HFF-Myc (cell line): ENCODE results near the gene CISH.

Experiments
- DNase-seq: peaks from one replicate; pipeline ENCODE4 v3.0.0-alpha.2; 2011; ENCODE audit warnings: low read depth; ENCODE audit errors: extremely low read depth
- H3K4me3 ChIP-seq: replicated peaks from 2 replicates; pipeline ENCODE4 v1.5.1; 2011; ENCODE audit warnings: low read depth, mild to moderate bottlenecking, control low read depth, low read length
- TF ChIP-seq, protein P1 (sequence below): IDR thresholded peaks from 2 replicates; pipeline ENCODE4 v1.5.1; 2012; ENCODE audit warnings: mild to moderate bottlenecking, low read depth, low read length, control low read depth; ENCODE audit errors: missing control alignments

The CISH gene

DNA sequence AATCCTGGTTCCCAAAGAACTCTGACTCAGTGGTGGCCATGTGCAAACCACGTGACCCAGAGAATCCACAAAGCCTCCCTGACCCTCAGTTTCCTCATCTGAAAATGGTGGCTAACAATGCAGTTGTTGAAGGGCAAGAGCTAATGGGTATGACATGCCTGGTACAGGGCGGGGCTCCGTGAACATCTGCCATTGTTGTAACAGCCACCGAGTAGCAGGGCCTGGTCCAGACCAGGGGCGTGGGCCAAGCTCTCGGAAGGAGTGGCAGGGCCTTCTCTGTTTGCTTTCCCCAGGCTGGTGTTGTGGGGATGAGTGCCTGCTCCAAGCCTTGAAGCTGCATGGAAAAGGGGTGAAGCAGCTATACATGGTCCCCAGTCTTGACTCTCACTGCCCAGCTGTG is 18.8 kb upstream of the CISH start:
- H3K4me3 ChIP-seq, result no peak overlapping the region
- TF ChIP-seq, protein P1, sequence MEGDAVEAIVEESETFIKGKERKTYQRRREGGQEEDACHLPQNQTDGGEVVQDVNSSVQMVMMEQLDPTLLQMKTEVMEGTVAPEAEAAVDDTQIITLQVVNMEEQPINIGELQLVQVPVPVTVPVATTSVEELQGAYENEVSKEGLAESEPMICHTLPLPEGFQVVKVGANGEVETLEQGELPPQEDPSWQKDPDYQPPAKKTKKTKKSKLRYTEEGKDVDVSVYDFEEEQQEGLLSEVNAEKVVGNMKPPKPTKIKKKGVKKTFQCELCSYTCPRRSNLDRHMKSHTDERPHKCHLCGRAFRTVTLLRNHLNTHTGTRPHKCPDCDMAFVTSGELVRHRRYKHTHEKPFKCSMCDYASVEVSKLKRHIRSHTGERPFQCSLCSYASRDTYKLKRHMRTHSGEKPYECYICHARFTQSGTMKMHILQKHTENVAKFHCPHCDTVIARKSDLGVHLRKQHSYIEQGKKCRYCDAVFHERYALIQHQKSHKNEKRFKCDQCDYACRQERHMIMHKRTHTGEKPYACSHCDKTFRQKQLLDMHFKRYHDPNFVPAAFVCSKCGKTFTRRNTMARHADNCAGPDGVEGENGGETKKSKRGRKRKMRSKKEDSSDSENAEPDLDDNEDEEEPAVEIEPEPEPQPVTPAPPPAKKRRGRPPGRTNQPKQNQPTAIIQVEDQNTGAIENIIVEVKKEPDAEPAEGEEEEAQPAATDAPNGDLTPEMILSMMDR, result no peak

DNA sequence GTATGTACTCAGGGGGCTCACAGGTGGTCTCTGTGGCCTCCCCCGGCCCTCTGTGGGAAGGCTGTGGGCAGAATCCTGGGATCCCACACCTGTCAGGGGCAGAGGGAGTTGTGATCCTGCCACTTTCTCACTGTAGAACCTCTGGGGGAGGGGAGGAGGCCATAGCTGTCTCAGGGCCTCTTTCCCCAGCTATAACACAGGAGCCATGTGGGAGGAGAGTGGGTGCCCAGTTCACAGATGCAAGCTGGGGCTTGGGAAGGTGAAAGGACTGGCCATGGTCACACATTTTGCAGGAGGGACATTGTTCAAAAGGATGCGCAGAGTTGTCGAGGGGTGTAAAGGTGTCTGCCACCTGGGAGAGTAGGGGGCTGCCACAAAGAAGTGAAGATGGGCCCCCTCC is 17.0 kb upstream of the CISH start:
- TF ChIP-seq, protein P1, result no peak
- DNase-seq, result no peak
- H3K4me3 ChIP-seq, result no peak overlapping the region

More for the DNA sequence above, 18.8 kb upstream of the CISH start:
- no peak for DNase-seq

DNA sequence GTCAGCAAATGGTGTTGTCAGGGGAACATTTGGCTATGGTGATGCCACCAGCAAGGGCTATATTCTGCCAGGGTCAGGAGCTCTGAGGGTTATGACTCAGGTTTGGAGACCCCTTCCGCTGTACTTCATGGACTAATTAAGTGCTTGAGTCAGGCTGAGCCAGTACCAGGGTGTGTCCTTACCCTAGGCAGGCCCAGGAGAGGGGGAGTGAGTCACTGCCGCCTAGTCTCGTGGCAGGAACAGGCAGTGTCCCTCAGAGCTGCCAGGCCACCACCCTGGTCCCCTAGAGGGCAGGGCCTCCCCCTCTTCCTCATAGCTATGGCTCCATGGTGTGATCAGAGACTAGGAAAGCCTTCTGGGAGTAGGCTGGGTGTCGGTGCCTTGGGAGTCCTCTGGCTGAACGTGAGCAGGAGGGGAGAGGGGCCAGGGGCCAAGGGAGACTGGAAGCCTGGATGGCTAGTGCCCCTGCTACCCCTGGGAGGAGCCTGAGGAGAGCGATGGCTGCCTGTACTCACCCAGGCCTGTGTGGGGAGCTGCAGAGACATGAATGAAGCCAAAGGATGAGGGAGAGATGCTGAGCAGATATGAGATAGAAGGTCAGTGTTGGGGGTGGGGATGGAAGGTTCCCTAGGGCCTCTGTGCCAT is 16.0 kb upstream of the CISH start:
- no peak overlapping the region for H3K4me3 ChIP-seq
- no peak for DNase-seq
- TF ChIP-seq, protein P1, result peak; percentile 24

DNA sequence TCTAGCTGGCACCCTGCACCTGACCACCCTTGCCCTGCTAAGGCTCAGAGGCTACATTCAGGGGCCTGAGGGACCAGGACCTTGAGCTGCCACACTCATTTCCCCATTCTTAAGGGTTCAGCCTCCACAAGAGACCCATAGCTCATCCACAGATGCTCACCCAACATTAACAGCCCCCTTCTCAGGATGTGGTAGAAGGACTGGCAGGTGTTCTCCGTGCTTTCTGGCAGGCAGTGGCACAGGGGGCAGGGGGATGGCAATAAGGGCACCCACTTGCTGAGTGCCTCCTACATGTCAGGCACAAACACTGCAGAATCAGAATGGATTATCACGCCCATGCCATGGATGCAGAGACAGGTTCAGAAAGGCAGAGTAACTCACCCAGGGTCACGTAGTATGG is 14.8 kb upstream of the CISH start:
- no peak for DNase-seq
- no peak overlapping the region for H3K4me3 ChIP-seq
- TF ChIP-seq, protein P1, result no peak

DNA sequence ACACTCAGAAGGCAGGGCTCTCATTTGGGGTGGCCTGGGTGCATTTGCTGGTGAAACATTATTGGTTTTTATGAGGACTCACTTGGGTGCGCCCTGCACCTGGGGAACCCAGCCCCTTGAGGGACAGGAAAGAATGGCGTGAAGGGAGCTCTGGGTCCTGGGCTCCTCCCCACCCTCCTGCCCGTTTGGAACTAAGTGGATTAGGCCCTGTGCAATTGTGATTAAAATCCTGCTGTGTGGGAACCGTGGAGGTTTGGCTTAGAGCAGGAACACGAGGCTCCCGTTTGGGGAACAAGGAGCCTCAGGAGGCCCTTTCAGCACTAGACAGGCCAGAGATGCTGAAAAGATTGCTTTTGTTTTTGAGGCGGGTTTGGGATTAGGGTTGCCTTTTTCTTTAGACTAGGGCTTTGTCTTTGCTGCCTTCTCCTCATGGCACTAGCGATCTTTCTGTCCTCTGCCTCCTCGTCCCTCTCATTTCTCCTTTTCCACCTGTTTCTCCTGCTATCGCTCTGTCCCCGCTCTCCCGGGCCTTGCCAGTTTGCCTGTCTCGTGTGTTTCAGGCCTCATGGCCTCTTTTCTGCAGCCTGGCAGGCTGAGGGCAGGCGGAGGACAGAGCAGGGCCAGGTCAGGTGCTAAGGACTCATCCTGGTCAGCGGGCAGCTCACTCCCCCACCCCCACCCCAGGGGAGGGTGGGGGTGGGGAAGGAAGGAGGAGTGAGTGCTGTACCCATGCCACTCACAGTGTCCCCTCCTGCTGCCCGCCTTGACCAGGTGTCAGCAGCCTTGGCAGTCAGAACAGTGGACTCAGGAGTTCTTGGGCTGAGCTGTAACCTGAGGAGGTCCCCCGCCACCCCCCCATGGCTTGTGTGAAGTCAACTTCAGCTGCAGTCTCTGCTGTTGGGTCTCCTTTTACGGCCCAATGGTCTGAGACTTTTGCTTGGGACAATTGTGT is 13.9 kb upstream of the CISH start:
- no peak overlapping the region for H3K4me3 ChIP-seq
- no peak for DNase-seq
- TF ChIP-seq, protein P1, result no peak

DNA sequence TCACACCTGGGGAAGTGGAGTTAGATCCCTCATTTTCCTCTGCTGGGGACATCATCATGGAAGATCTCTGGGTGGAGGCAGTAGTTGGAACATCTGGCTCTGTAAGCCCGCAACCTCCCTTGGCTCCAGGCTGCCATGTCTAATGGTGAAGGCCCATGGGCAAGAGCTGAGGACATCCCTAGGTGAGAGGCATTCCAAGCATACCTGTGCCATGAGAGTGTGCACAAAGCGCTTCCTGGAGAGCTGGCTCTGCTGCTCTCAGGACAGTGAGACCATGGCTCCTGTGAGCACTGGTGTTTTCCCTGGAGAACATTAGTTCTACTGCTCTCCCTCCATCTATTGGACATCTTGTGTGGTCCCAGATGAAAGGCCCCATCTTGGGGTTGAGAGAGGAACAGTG is 13.1 kb upstream of the CISH start:
- H3K4me3 ChIP-seq, result no peak overlapping the region
- TF ChIP-seq, protein P1, result no peak
- DNase-seq, result no peak
